GM19463 (cell line): ENCODE results near the gene ZNF524.
"Not testable (repeated sequence)": the region's sequence is repeated elsewhere in the genome, so short reads cannot be mapped to it uniquely, and the experiment has no call there.

ENCODE experiments used
- ATAC-seq: cut with Tn5 transposase; IDR thresholded peaks from one replicate; pipeline ENCODE4 v1.9.1; 2021; ENCODE audit warnings: mild to moderate bottlenecking, moderate library complexity; ENCODE audit not compliant: unreplicated experiment

Gene ZNF524

GRCh38 chr19:55599842-55600661, at the start of gene ZNF524:
TSS of gene ZNF524 (plus strand) at chr19:55600288. CDS start at chr19:55602113, 1,825 bp downstream.
- peak; percentile 43 for ATAC-seq

DNA sequence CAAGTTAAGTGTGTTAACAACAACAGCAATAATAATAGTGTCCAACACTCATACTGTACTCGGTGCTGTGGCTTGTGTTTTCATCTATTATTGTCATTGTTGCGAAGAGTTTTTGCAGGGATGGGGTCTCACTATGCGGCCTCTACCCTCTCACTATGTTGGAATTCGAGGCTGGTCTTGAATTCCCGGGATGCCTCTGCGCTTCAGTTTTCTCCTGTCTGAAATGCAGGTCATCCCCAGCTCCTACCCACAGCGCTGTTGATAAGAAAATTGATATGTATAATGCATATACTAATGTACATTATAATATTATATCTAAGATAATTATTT, 49.8 kb upstream of the ZNF524 start:
- no peak for ATAC-seq

DNA sequence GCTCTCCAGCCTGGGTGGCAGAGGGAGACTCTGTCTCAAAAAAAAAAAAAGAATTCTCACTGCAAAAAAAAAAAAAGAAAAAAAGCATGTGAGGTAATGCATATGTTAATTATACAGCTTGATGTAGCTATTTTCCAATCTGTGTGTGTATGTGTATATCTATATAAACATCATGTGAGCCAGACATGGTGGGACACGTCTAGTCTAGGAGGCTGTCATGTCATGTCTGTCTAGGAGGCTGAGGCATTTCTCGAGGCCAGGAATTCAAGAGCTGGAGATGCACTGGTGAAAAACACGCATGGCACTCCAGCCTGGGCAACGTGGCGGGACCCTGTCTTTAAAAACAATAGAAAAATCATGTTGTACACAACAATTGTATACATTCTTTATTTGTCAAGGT, 47.9 kb upstream of the ZNF524 start:
- ATAC-seq = no peak

GRCh38 chr19:55552620-55553019, 47.5 kb upstream of the ZNF524 start:
- no peak for ATAC-seq

GRCh38 chr19:55553217-55554182, 46.6 kb upstream of the ZNF524 start:
- no peak for ATAC-seq

GRCh38 chr19:55554302-55554701, 45.8 kb upstream of the ZNF524 start:
- ATAC-seq = no peak

DNA sequence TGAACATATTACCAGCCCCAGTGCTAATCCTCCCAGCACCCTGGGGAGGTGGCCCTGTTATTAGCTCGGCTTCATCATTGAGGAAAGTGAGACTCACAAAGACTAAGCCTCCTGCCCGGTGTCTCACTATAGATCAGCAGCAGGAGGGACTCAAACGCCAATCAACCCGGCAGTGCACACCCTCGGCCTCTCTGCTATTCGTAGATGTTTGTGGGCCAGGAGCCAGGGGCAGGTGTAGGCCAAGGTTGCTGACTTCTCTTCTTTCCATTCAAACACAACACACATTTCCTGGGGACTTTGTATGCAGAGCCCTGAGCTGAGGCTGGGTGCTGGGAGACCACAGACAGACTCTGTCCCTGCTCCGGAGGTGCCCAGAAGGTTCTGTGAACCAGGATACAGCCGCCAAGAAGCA, 45.3 kb upstream of the ZNF524 start:
- no peak for ATAC-seq

DNA sequence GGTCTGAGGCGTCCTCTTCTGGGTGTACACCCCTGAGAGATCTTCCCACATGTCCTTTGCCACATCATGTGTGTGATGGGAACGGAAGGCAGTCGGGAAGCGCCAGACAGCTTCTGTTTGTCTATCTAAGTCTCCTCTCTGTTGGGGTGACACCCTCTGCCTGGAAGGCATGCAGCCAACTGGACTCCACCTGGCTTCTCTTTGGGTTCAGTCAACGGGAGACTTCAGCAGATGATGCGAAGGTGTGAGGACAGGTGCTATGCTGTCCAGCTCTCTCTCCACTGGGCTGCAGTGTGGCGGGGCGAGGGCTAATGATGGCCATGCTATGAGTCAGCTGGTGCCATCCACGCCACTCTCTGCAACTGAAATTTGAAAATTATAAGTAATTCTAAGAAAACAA, 40.4 kb upstream of the ZNF524 start:
- ATAC-seq = no peak

DNA sequence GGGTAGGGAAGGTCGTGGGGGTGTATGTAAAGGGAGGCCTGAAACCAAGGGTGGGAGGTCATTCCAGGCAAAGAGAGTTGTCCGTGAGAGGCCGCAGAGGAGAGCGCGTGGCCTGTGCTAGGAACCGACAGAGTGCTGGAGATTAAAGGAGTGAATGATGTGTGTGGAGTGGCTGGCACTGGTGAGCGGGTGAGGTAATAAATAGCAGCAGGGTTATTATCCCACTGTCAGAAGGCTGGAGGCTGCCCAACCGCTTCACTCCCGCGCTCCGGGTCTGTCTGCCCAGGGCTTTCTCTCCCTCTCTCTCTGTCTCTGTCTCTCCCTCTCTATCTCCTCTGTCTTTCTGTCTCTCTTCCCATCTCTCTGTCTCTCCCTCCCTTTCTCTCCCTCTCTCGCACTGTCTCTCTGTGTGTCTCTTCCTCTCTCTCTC, 36.8 kb upstream of the ZNF524 start:
- no peak for ATAC-seq

DNA sequence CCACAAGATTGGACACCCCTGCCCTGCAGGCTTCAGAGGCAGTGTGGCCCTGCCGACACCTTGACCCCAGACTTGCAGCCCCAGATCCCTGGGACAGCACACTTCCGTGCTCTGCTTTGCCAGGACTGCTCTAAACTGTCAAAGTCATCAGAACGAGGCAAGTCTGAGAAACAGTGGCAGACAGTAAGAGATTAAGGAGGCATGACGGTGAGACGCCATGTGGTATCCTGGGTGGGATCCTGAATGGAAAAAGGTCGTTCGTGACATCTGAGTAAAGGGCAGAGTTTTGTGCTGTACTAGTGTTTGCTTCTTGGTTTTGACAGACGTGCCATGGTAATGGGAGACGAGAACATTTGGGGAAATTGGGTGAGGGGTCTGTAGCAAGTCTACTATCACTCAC, 33.3 kb upstream of the ZNF524 start:
- no peak for ATAC-seq

DNA sequence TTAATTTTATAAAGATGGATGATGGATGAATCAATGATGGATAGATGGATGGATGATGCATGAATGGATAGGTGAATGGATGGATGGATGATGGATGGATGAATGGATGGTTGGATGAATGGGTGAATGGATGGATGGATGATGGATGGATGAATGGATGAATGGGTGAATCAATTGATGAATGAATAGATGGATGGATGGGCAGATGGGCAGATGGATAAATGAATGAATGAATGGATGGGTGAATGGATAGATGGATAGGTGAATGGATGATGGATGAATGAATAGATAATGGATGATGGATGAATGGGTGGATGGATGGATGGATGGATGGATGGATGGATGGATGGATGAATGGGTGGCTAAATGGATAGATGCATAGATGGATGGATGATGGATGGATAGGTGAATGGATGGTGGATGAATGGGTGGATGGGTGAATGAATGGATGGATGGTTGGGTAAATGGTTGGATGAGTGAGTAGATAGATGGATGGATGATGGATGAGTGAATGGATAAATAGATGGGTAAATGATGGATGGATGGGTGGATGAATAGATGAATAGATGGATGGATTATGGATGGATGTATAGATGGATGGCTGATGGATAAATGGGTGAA, 32.3 kb upstream of the ZNF524 start:
- ATAC-seq = no peak

- ATAC-seq = not testable (repeated sequence)
These were observed 30.6 kb upstream of the ZNF524 start for GRCh38 chr19:55569477-55569876.

DNA sequence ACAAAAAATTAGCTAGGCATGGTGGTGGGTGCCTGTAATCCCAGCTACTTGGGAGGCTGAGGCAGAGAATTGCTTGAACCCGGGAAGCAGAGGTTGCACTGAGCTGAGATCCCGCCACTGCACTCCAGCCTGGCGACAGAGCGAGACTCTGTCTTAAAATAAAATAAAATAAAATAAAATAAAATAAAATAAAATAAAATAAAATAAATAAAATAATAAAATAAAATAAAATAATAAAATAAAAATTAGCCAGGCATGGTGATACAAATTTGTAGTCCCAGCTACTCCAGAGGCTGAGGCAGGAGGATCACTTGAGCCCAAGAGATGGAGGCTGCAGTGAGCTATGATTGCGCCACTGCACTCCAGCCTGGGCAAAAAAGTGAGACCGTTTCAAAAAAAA, 26.2 kb upstream of the ZNF524 start:
- ATAC-seq = not testable (repeated sequence)

DNA sequence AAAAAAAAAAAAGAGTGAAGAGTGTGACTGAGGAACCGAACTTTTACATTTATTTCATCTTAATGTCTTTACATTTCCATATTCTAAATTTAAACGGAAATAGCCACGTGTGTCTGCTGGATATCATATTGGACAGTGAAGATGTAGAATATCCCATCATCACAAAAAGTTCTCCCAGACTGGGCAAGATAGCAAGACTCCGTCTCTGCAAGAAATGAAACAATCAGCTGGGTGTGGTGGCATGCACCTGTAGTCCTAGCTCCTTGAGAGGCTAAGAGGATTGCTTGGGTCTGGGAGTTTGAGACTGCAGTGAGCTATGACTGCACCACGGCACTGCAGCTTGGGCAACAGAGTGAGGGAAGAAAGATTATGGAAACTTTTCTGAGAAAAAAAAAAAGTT, 23.3 kb upstream of the ZNF524 start:
- ATAC-seq = no peak

DNA sequence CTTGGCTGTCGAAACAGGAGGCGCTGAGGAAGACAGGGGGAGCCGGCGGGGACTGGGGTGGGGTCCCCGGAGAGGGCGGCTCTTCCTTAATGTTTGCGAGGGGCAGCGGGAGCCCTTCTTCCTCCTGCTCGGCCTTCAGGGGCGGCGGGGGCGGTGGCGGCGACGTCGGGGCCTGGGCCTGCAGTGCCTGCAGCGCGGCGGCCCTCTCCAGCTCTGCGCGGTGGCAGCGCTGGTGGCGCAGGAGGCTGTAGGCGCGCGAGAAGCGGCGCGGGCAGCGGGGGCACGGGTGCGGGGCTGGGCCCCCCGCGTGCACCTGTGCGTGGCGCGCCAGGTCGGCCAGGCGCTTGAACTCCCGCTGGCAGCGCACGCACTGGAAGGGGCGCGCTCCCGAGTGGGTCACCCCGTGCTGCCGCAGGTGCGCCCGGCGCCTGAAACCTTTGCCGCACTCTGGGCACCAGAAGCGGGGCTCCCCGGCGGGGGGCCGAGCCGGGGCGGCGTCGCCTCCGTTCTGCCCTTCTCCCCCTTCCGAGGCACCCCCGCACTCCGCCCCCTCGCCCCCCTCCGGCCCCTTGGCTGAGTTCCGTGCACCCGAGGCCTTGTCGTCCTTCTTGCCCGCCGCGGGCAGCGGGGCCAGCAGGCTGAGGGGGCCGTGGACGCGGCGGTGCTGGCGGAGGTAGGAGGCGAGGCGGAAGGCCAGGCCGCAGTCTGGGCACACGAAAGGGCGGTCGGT, 21.9 kb upstream of the ZNF524 start:
- ATAC-seq = no peak

DNA sequence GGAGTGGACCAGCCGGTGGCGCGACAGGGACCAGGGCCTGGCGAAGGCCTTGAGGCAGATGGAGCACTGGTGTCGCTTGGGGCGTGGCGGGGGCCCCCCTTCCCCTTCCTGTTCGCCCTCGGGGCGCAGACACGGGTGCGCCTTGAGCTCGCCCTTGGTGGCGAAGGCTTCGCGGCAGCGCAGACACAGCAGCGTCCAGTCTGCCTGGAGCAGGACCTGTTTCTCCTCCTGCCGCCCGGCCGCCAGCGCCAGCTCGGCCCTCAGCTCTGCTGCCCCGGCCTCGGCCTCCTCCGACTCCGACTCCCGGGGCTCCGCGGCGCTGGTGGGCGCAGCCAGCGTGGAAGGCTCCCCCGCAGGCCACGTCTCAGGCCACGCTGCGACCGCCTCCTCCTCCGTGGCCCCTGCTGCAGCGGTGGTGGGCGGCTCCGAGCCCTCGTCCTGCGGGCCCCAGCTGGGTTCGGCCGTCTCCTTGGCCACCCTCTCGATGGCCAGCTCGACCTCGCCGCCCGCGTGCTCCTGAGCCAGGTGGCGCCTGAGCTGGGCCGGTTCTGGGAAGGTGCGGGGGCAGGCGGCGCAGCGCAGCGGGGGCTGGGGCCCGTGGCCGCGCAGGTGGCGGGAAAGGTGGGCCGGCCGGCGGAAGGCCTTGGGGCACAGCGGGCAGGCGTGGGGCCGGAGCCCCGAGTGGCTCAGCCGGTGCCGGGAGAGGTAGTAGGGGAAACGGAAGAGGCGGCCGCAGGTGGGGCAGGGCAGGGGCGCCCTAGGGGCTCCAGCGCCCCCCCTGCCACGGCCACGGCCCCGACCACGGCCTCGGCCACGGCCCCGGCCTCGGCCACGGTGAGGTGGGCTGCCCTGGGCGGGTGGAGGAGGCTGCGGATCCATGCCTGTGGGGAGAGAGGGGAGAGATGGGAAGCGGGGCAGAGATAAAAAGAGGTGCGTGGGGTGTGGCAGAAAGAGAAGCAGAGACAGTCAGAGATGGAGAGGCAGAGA, 21.0 kb upstream of the ZNF524 start:
- no peak for ATAC-seq

DNA sequence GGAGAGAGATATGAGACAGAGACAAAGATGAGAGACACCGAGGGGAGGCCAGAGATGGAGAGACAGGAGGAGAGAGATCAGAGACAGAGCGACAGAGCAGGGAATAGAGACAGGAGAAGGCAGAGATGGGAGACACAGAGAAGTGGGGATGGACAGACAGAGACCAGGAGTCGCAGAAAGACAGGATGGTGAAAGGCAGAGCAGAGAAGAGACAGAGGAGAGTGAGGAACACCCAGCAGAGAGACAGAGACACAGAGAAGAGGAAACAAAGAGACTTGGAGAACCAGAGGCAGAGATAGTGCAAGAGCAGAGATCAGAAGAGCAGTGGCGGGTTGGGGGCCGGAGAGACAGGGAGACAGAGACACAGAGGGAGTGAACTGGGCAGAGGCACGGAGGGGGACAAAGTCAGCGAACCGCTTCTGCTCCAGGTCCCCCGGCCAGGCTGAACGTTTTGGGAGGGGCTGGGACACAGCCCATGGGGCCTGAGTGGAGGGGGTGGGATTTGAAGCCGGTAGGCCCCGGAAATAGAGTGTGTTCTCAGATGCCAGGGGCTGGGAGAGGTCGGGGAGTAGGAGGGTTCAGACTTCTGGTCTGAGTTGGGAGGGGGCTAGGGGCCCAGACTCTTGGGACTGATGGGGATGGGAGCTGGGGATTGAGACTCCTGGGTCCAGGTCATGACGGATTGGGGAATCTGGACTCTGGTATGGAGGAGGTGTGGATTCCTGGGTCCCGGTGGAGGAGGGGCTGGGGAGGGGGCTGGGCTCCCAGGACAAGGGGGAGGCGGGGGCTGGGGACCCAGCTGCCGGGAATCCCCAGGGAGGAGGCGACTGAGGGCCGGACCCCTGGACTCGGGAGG, 20.1 kb upstream of the ZNF524 start:
- no peak for ATAC-seq

DNA sequence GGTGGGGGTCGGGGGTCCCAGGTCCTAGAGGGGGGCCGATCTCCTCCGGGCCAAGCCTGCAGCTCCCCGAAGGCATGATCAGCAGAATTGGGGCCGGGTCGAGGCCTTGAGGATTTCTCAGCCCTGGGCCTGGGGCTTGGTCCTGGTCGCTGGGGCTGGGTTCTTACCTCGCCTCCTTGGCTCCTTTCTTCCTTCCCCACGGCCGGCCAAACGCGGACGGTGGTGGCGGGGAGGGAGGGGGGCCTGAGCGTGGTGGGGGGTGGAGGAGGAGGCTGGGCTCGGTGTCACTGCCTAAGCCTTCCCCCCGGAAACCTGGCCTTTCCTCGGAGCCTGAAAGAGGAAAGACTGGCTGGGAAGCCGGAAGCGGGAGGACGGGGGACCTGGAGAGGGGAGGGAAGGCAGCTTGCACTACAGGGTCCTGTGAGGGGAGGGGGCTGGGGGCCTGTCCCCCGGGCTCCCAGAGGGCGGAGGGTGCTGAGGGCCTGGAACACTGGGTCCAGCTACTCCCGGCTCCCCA, 19.4 kb upstream of the ZNF524 start, which contains the start of gene ZNF579:
Gene ZNF579 (minus strand): TSS at position 221 of the 517 bp plus-strand sequence. CDS start 1,209 bp downstream, outside the sequence.
- no peak for ATAC-seq
